ENCODE results near the gene PFKFB4. TPM values are rescaled to one million over a fixed set of nuclear protein-coding genes. Genes with fewer than 3 reads are reported as not detected.

PFKFB4 gene
- polyA plus RNA-seq (2013) = 18.7 TPM in 2 replicates

- Histone ChIP-seq H3K4me3 (ENCODE audit: low read depth, low read length) (peak within 1 kb of the TSS; percentile 89), H3K9me3 (ENCODE audit: insufficient read depth, low read depth, low read length) (no peaks in the 10 kb centered on the region), H3K27me3 (ENCODE audit: insufficient read depth, low read length) (no peaks in the 10 kb centered on the region), H3K36me3 (ENCODE audit: control insufficient read depth in 1 of 2, insufficient read depth in 2 of 2, low read length in 2 of 2) (peaks cover 1% of the 10 kb centered on the region in 2 experiments), H3K4me2 (ENCODE audit: low read length) (peak within 1 kb of the TSS; percentile 79), H3K14ac (ENCODE audit: low read length) (peak within 1 kb of the TSS; percentile 69), H4K91ac (ENCODE audit: low read depth, low read length) (peak within 1 kb of the TSS; percentile 36), H3K4ac (ENCODE audit: low read depth, low read length) (peak within 1 kb of the TSS; percentile 73), H2BK5ac (ENCODE audit: low read depth, low read length, poor library complexity) (peak within 1 kb of the TSS; percentile 45), H4K12ac (ENCODE audit: low read depth, low read length) (peak within 1 kb of the TSS; percentile 60), H2BK120ac (ENCODE audit: insufficient read depth, low read length, poor library complexity) (peak within 1 kb of the TSS; percentile 44), H3K79me1 (ENCODE audit: low read length) (peaks cover 8% of the 10 kb centered on the region), H3K23ac (ENCODE audit: low read length) (no peak within 1 kb of the TSS), H4K8ac (ENCODE audit: low read depth, low read length) (peak within 1 kb of the TSS; percentile 62), H3K79me2 (ENCODE audit: control insufficient read depth, insufficient read depth, low read length, poor library complexity) (peaks cover 7% of the 10 kb centered on the region), H3K9ac (ENCODE audit: low read length) (peak within 1 kb of the TSS; percentile 71), H3K27ac (ENCODE audit: low read depth, low read length) (peak within 1 kb of the TSS; percentile 47), H2AFZ (ENCODE audit: insufficient read depth, low read length, poor library complexity) (peak within 1 kb of the TSS; percentile 53), H3K4me1 (ENCODE audit: control insufficient read depth in 1 of 2, insufficient read depth in 2 of 2, low read length in 2 of 2) (peaks cover 23 to 25% of the 10 kb centered on the region in 2 experiments), H2BK12ac (ENCODE audit: low read length) (peak within 1 kb of the TSS; percentile 54), H3K18ac (ENCODE audit: low read length) (peak within 1 kb of the TSS; percentile 53), H2AK5ac (ENCODE audit: low read length) (peak within 1 kb of the TSS; percentile 67)
- DNase-seq = peak; percentile 99 to 100
- WGBS (ENCODE audit: extremely low coverage, insufficient coverage, insufficient read length) = no CpG with 5 or more reads among the region's 53 CpGs
Observed at GRCh38 chr3:48556796-48557626, at the start of gene PFKFB4. Gene PFKFB4 (minus strand): TSS chr3:48556803. CDS start chr3:48556777, 26 bp downstream.

- Histone ChIP-seq H3K27me3 (ENCODE audit: insufficient read depth, low read length) (no peaks in the 10 kb centered on the region), H3K4me1 (ENCODE audit: control insufficient read depth in 1 of 2, insufficient read depth in 2 of 2, low read length in 2 of 2) (peaks cover 30 to 31% of the 10 kb centered on the region in 2 experiments), H3K14ac (ENCODE audit: low read length) (no peak overlapping the region), H2BK5ac (ENCODE audit: low read depth, low read length, poor library complexity) (no peak overlapping the region), H3K4me3 (ENCODE audit: low read depth, low read length) (no peak overlapping the region), H3K27ac (ENCODE audit: low read depth, low read length) (no peak overlapping the region), H3K9ac (ENCODE audit: low read length) (no peak overlapping the region), H2BK120ac (ENCODE audit: insufficient read depth, low read length, poor library complexity) (no peak overlapping the region), H2BK12ac (ENCODE audit: low read length) (no peak overlapping the region), H3K9me3 (ENCODE audit: insufficient read depth, low read depth, low read length) (no peaks in the 10 kb centered on the region), H3K23ac (ENCODE audit: low read length) (no peak overlapping the region), H2AK5ac (ENCODE audit: low read length) (no peak overlapping the region), H3K79me2 (ENCODE audit: control insufficient read depth, insufficient read depth, low read length, poor library complexity) (peaks cover 12% of the 10 kb centered on the region), H4K91ac (ENCODE audit: low read depth, low read length) (no peak overlapping the region), H3K4ac (ENCODE audit: low read depth, low read length) (no peak overlapping the region), H3K4me2 (ENCODE audit: low read length) (no peak overlapping the region), H3K18ac (ENCODE audit: low read length) (no peak overlapping the region), H3K79me1 (ENCODE audit: low read length) (peaks cover 23% of the 10 kb centered on the region), H2AFZ (ENCODE audit: insufficient read depth, low read length, poor library complexity) (no peak overlapping the region), H4K12ac (ENCODE audit: low read depth, low read length) (no peak overlapping the region), H4K8ac (ENCODE audit: low read depth, low read length) (no peak overlapping the region), H3K36me3 (ENCODE audit: control insufficient read depth in 1 of 2, insufficient read depth in 2 of 2, low read length in 2 of 2) (peaks cover 79 to 84% of the 10 kb centered on the region in 2 experiments)
- DNase-seq = no peak
- no CpG with 5 or more reads among the region's 2 CpGs for WGBS (ENCODE audit: extremely low coverage, insufficient coverage, insufficient read length)
Observed at GRCh38 chr3:48601622-48601994, 45.0 kb upstream of the PFKFB4 start.

GRCh38 chr3:48600711-48601621 is 44.4 kb upstream of the PFKFB4 start:
- no peak overlapping the region for H2BK5ac ChIP-seq (ENCODE audit: low read depth, low read length, poor library complexity)
- peaks cover 80 to 85% of the 10 kb centered on the region in 2 experiments for H3K36me3 ChIP-seq (ENCODE audit: control insufficient read depth in 1 of 2, insufficient read depth in 2 of 2, low read length in 2 of 2)
- no CpG with 5 or more reads among the region's 19 CpGs for WGBS (ENCODE audit: extremely low coverage, insufficient coverage, insufficient read length)
- no peaks in the 10 kb centered on the region for H3K27me3 ChIP-seq (ENCODE audit: insufficient read depth, low read length)
- H2BK12ac ChIP-seq (ENCODE audit: low read length) = no peak overlapping the region
- H3K9me3 ChIP-seq (ENCODE audit: insufficient read depth, low read depth, low read length) = no peaks in the 10 kb centered on the region
- H4K12ac ChIP-seq (ENCODE audit: low read depth, low read length) = no peak overlapping the region
- peaks cover 36 to 38% of the 10 kb centered on the region in 2 experiments for H3K4me1 ChIP-seq (ENCODE audit: control insufficient read depth in 1 of 2, insufficient read depth in 2 of 2, low read length in 2 of 2)
- no peak overlapping the region for H2BK120ac ChIP-seq (ENCODE audit: insufficient read depth, low read length, poor library complexity)
- H3K4me2 ChIP-seq (ENCODE audit: low read length) = no peak overlapping the region
- H3K79me2 ChIP-seq (ENCODE audit: control insufficient read depth, insufficient read depth, low read length, poor library complexity) = peaks cover 14% of the 10 kb centered on the region
- H3K14ac ChIP-seq (ENCODE audit: low read length) = no peak overlapping the region
- H4K91ac ChIP-seq (ENCODE audit: low read depth, low read length) = no peak overlapping the region
- H4K8ac ChIP-seq (ENCODE audit: low read depth, low read length) = no peak overlapping the region
- H3K4me3 ChIP-seq (ENCODE audit: low read depth, low read length) = no peak overlapping the region
- no peak overlapping the region for H2AFZ ChIP-seq (ENCODE audit: insufficient read depth, low read length, poor library complexity)
- no peak overlapping the region for H2AK5ac ChIP-seq (ENCODE audit: low read length)
- no peak overlapping the region for H3K4ac ChIP-seq (ENCODE audit: low read depth, low read length)
- H3K27ac ChIP-seq (ENCODE audit: low read depth, low read length) = no peak overlapping the region
- no peak overlapping the region for H3K9ac ChIP-seq (ENCODE audit: low read length)
- H3K23ac ChIP-seq (ENCODE audit: low read length) = no peak overlapping the region
- H3K18ac ChIP-seq (ENCODE audit: low read length) = no peak overlapping the region
- DNase-seq = no peak
- peaks cover 30% of the 10 kb centered on the region for H3K79me1 ChIP-seq (ENCODE audit: low read length)

- peaks cover 67 to 72% of the 10 kb centered on the region in 2 experiments for H3K36me3 ChIP-seq (ENCODE audit: control insufficient read depth in 1 of 2, insufficient read depth in 2 of 2, low read length in 2 of 2)
Observed at GRCh38 chr3:48599509-48600285, 43.1 kb upstream of the PFKFB4 start.

More at GRCh38 chr3:48599509-48600285, 43.1 kb upstream of the PFKFB4 start:
- peak overlapping the region; percentile 50 for H2BK120ac ChIP-seq (ENCODE audit: insufficient read depth, low read length, poor library complexity)
- no peak for DNase-seq
- no peak overlapping the region for H3K9ac ChIP-seq (ENCODE audit: low read length)
- H4K91ac ChIP-seq (ENCODE audit: low read depth, low read length) = peak overlapping the region; percentile 78
- H3K9me3 ChIP-seq (ENCODE audit: insufficient read depth, low read depth, low read length) = no peaks in the 10 kb centered on the region
- H3K4ac ChIP-seq (ENCODE audit: low read depth, low read length) = no peak overlapping the region
- no peak overlapping the region for H3K4me3 ChIP-seq (ENCODE audit: low read depth, low read length)
- peaks cover 47 to 49% of the 10 kb centered on the region in 2 experiments for H3K4me1 ChIP-seq (ENCODE audit: control insufficient read depth in 1 of 2, insufficient read depth in 2 of 2, low read length in 2 of 2)
- no peak overlapping the region for H3K23ac ChIP-seq (ENCODE audit: low read length)
- no peak overlapping the region for H4K8ac ChIP-seq (ENCODE audit: low read depth, low read length)
- H3K79me1 ChIP-seq (ENCODE audit: low read length) = peaks cover 36% of the 10 kb centered on the region
- peak overlapping the region; percentile 32 for H2BK5ac ChIP-seq (ENCODE audit: low read depth, low read length, poor library complexity)
- H3K27ac ChIP-seq (ENCODE audit: low read depth, low read length) = peak overlapping the region; percentile 91
- no peaks in the 10 kb centered on the region for H3K27me3 ChIP-seq (ENCODE audit: insufficient read depth, low read length)
- peak overlapping the region; percentile 4 for H3K14ac ChIP-seq (ENCODE audit: low read length)
- no peak overlapping the region for H2AK5ac ChIP-seq (ENCODE audit: low read length)
- no peak overlapping the region for H3K18ac ChIP-seq (ENCODE audit: low read length)
- no peak overlapping the region for H2AFZ ChIP-seq (ENCODE audit: insufficient read depth, low read length, poor library complexity)
- peaks cover 14% of the 10 kb centered on the region for H3K79me2 ChIP-seq (ENCODE audit: control insufficient read depth, insufficient read depth, low read length, poor library complexity)
- no peak overlapping the region for H3K4me2 ChIP-seq (ENCODE audit: low read length)
- no CpG with 5 or more reads among the region's 12 CpGs for WGBS (ENCODE audit: extremely low coverage, insufficient coverage, insufficient read length)
- no peak overlapping the region for H2BK12ac ChIP-seq (ENCODE audit: low read length)
- H4K12ac ChIP-seq (ENCODE audit: low read depth, low read length) = no peak overlapping the region

Measured in trophoblast cell (in vitro differentiated cells and primary cell).